BLaER1 (cell line): ENCODE data around the gene RTKN.
A peak's percentile ranks its signal among the peaks of the same experiment; 100 is the strongest.
"Not testable (repeated sequence)": the region's sequence is repeated elsewhere in the genome, so short reads cannot be mapped to it uniquely, and the experiment has no call there.

Source experiments
- H3K27ac ChIP-seq: shearing (Covaris generic); formaldehyde crosslinking; 2 replicates; pipeline ENCODE4 v1.8.1; 2022
- H3K27me3 ChIP-seq: shearing (Covaris generic); formaldehyde crosslinking; 2 replicates; pipeline ENCODE4 v1.8.1; 2022
- H3K36me3 ChIP-seq: shearing (Covaris generic); formaldehyde crosslinking; 2 replicates; pipeline ENCODE4 v1.8.1; 2022
- H3K4me1 ChIP-seq: shearing (Covaris generic); formaldehyde crosslinking; 2 replicates; pipeline ENCODE4 v1.8.1; 2022
- H3K4me2 ChIP-seq: shearing (Covaris generic); formaldehyde crosslinking; 2 replicates; pipeline ENCODE4 v1.8.1; 2022
- H3K4me3 ChIP-seq: shearing (Covaris generic); formaldehyde crosslinking; 2 replicates; pipeline ENCODE4 v1.8.1; 2022
- H3K9ac ChIP-seq: shearing (Covaris generic); formaldehyde crosslinking; 2 replicates; pipeline ENCODE4 v1.8.1; 2022
- H3K9me3 ChIP-seq: shearing (Covaris generic); formaldehyde crosslinking; 2 replicates; pipeline ENCODE4 v1.8.1; 2022
- H4K20me1 ChIP-seq: shearing (Covaris generic); formaldehyde crosslinking; 2 replicates; pipeline ENCODE4 v1.8.1; 2022
- Cebpa-rat ChIP-seq: shearing (Covaris generic); IDR thresholded peaks from 2 replicates; pipeline ENCODE4 v1.8.1; 2022

Gene RTKN, protein sequence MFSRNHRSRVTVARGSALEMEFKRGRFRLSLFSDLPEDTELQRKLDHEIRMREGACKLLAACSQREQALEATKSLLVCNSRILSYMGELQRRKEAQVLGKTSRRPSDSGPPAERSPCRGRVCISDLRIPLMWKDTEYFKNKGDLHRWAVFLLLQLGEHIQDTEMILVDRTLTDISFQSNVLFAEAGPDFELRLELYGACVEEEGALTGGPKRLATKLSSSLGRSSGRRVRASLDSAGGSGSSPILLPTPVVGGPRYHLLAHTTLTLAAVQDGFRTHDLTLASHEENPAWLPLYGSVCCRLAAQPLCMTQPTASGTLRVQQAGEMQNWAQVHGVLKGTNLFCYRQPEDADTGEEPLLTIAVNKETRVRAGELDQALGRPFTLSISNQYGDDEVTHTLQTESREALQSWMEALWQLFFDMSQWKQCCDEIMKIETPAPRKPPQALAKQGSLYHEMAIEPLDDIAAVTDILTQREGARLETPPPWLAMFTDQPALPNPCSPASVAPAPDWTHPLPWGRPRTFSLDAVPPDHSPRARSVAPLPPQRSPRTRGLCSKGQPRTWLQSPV

DNA sequence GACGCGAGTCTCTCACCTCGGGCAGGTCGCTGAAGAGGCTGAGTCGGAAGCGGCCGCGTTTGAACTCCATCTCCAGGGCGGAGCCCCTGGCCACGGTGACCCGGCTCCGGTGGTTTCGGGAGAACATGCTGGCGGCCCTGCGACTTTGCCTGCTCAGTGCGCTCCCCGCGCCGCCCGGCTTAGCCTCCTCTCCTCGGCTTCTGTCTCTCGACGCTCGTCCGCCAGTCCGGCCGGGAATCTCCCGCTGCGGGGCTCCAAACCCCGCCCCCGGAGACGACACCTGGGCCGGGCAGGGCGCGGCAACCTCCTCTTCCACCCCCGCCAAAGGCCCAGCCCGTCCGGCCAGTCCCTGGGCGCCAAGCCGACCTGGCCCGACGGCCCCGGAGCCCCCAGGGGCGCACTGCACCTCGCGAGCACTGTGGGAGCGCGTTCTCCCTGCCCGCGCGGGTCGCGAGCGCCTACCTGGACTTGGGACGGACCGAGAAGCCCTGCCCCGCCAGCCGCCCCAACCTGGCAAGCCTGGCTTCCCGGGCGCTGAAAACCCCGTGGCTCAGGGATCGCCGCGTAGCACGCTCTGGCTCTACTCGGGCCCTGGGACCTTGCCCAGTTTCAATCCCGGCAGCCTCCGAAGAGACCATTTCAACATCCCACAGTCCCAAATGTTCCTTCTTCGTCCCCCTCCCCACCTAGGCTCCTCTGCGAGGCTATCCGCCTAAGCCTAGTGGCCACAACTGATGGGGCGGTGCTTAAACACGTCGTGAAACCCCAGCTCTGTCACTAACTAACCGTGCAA lies at the start of gene RTKN:
Gene RTKN (minus strand): TSS at position 248 of the 793 bp plus-strand sequence. CDS start 121 bp downstream, at position 127.
- Histone ChIP-seq H3K9me3 (peaks cover 6% of the 10 kb centered on the region), H4K20me1 (no peaks in the 10 kb centered on the region), H3K4me3 (peak within 1 kb of the TSS; percentile 75), H3K4me2 (peak within 1 kb of the TSS; percentile 99), H3K9ac (peak within 1 kb of the TSS; percentile 84), H3K4me1 (peaks cover 62% of the 10 kb centered on the region), H3K36me3 (no peaks in the 10 kb centered on the region), H3K27me3 (peaks cover 23% of the 10 kb centered on the region), H3K27ac (peak within 1 kb of the TSS; percentile 93)
- TF ChIP-seq Cebpa-rat, result no peak

DNA sequence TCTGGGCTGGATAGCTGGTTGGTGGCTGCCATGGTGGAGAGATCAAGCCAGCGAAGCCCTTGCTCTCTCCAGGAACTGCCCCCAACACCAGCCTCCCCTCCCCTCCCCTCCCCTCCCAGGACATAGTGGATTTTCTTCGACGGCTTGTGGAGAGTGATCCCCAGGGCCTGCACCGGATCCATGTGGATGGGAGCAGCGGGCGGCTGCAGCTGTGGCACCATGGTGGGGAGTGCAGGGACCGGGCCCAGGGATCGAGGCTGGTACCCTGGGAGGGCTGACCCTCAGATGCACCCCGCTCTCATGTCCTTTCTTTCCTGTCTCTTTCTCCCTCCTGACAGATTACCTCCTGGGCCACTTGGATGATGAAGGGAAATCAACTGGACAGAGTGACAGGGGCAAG lies 48.2 kb upstream of the RTKN start:
- TF ChIP-seq Cebpa-rat, result no peak
- Histone ChIP-seq H3K36me3 (peaks cover 95% of the 10 kb centered on the region), H3K9ac (no peak overlapping the region)

DNA sequence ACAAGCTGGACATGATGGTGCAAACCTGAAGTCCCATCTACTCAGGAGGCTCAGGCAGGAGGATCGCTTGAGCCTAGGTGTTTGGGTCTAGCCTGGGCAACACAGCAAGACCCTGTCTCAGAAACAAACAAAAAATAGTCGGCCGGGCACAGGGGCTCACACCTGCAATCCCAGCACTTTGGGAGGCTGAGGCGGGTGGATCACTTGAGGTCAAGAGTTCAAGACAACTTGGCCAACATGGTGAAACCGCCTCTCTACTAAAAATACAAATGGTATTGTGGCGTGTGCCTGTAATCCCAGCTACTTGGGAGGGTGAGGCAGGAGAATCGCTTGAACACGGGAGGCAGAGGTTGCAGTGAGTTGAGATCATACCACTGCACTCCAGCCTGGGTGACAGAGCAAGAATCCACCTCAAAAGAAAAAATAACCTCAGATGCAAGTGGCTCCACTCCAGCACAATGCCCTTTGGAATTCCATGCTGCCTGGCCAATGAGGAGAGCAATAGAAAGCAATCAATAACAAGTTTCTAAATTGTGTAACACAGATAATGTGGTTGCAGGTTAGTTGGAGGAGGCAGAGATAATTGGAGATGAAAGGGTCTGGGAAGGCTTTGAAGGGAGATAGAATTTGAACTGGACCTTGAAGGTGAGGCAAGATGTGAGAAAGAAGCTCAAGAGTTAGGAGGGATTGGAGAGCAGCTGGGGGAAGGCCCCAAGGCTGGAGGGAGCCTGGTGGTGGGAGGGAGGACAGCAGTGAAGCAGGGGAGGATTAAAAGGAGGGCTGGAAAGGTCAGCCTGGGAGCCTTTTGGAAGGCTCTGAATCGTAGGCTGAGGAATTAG lies 47.1 kb upstream of the RTKN start:
- peaks cover 86% of the 10 kb centered on the region for H3K36me3 ChIP-seq
- no peak overlapping the region for H3K4me2 ChIP-seq
- H3K4me3 ChIP-seq, result no peak overlapping the region
- H3K27ac ChIP-seq, result no peak overlapping the region
- no peaks in the 10 kb centered on the region for H4K20me1 ChIP-seq
- H3K9ac ChIP-seq, result no peak overlapping the region
- peaks cover 8% of the 10 kb centered on the region for H3K4me1 ChIP-seq
- no peaks in the 10 kb centered on the region for H3K9me3 ChIP-seq
- H3K27me3 ChIP-seq, result no peaks in the 10 kb centered on the region
- no peak for TF ChIP-seq Cebpa-rat

More for the DNA sequence above, 48.2 kb upstream of the RTKN start:
- H3K4me1 ChIP-seq, result no peaks in the 10 kb centered on the region
- no peak overlapping the region for H3K4me3 ChIP-seq
- H3K27ac ChIP-seq, result no peak overlapping the region
- no peak overlapping the region for H3K4me2 ChIP-seq
- H3K27me3 ChIP-seq, result no peaks in the 10 kb centered on the region
- no peaks in the 10 kb centered on the region for H4K20me1 ChIP-seq
- no peaks in the 10 kb centered on the region for H3K9me3 ChIP-seq

DNA sequence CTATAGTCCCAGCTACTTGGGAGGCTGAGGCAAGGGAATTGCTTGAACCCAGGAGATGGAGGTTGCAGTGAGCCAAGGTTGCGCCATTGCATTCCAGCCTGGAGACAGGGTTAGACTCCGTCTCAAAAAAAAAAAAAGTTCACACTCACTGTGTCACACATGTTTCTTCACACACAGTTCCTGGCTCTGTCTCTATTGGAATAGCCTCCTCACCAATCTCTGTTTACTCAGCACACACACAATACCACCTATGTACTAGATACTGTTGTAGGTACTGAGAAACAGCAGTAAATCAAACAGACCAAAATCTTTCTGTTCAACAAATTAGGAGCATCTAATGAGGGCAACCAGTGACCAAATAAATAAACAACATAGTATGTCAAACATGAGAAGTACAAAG lies 44.4 kb upstream of the RTKN start:
- no peaks in the 10 kb centered on the region for H3K27me3 ChIP-seq
- H3K27ac ChIP-seq, result no peak overlapping the region
- no peak for TF ChIP-seq Cebpa-rat
- no peak overlapping the region for H3K4me2 ChIP-seq
- H3K4me3 ChIP-seq, result no peak overlapping the region
- peaks cover 23% of the 10 kb centered on the region for H3K4me1 ChIP-seq
- H3K9ac ChIP-seq, result no peak overlapping the region
- H4K20me1 ChIP-seq, result peaks cover 11% of the 10 kb centered on the region
- H3K36me3 ChIP-seq, result peaks cover 59% of the 10 kb centered on the region
- no peaks in the 10 kb centered on the region for H3K9me3 ChIP-seq

DNA sequence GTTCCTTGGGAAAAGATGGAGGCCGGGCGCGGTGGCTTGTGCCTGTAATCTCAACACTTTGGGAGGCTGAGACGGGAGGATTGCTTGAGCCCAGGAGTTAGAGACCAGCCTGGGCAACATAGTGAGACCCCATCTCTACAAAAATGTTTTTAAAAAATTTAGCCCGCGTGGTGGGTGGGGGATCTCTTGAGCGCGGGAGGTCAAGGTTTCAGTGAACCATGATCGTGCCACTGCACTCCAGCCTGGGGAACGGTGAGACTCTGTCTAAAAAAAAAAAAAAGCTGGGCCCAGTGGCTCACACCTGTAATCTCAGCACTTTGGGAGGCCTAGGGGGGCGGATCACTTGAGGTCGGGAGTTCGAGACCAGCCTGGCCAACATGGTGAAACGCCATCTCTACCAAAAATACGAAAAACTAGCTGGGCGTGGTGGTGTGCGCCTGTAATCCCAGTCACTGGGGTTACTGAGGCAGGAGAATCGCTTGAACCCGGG lies 42.0 kb upstream of the RTKN start:
- peak overlapping the region; percentile 83 for H3K9ac ChIP-seq
- not testable (repeated sequence) for H3K9me3 ChIP-seq, H3K27me3 ChIP-seq

DNA sequence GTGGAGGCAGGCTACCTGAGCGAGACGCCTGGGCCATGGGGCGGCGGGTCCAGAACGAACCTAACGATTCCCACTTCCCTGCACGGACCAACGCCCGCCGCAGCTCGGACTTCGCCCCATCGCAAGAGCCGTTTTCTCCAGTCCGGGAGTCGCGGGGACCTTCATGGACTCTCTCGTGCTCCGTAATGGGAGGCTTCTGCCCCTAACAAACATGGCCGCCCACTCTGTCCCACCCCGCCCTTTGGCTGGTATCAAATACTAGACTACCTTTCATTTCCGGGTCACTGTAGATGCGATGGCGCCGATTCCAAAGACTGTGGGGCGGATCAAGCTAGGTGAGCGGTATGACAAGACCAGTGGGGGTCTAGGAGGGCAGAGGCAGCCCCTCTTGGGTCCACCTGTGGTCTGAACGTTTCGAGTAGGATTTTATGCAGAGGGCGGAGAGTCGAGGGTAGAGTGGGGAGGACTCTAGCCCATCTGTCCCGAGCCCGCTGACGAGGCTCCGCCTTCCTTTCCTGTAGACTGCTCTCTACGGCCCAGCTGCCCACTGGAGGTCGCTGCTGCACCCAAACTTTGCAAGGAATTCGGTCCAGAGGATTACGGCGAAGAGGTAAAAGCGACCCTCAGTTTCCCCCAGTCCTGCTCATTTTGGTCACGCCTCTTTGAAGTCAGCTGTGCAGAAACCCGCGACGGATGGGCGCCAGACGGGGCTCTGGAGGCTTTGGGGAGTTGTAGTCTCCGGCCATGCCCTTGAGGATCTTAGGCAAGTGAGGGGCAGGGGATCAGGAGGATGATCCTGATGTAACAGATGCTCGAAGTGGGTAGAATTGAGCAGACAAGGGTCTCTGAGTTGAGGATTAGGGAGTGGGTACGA lies 41.3 kb upstream of the RTKN start, which contains the start of the genes CCDC142 and TTC31:
Gene CCDC142 (minus strand): TSS at position 198 of the 874 bp plus-strand sequence. CDS start 161 bp downstream, at position 37.
Gene TTC31 (plus strand): TSS at position 281 of the 874 bp plus-strand sequence. CDS start 15 bp downstream, at position 296.
- H3K9me3 ChIP-seq, result no peaks in the 10 kb centered on the region
- no peaks in the 10 kb centered on the region for H3K27me3 ChIP-seq
- peaks cover 55% of the 10 kb centered on the region for H3K36me3 ChIP-seq
- TF ChIP-seq Cebpa-rat, result no peak
- peaks cover 40% of the 10 kb centered on the region for H3K4me1 ChIP-seq
- H3K9ac ChIP-seq, result peak within 1 kb of the TSS; percentile 83
- H3K27ac ChIP-seq, result peak within 1 kb of the TSS; percentile 86
- peak within 1 kb of the TSS; percentile 100 for H3K4me2 ChIP-seq
- H3K4me3 ChIP-seq, result peak within 1 kb of the TSS; percentile 85
- H4K20me1 ChIP-seq, result peaks cover 18% of the 10 kb centered on the region

More for the DNA sequence above, 42.0 kb upstream of the RTKN start:
- H3K4me3 ChIP-seq, result peak overlapping the region; percentile 85
- H3K36me3 ChIP-seq, result peaks cover 58% of the 10 kb centered on the region
- peak overlapping the region; percentile 85 for H3K4me2 ChIP-seq
- H4K20me1 ChIP-seq, result peaks cover 18% of the 10 kb centered on the region
- peaks cover 40% of the 10 kb centered on the region for H3K4me1 ChIP-seq
- 0 out of 2 replicates have a peak overlapping the region, but pooled peaks have one; percentile 86 for H3K27ac ChIP-seq

DNA sequence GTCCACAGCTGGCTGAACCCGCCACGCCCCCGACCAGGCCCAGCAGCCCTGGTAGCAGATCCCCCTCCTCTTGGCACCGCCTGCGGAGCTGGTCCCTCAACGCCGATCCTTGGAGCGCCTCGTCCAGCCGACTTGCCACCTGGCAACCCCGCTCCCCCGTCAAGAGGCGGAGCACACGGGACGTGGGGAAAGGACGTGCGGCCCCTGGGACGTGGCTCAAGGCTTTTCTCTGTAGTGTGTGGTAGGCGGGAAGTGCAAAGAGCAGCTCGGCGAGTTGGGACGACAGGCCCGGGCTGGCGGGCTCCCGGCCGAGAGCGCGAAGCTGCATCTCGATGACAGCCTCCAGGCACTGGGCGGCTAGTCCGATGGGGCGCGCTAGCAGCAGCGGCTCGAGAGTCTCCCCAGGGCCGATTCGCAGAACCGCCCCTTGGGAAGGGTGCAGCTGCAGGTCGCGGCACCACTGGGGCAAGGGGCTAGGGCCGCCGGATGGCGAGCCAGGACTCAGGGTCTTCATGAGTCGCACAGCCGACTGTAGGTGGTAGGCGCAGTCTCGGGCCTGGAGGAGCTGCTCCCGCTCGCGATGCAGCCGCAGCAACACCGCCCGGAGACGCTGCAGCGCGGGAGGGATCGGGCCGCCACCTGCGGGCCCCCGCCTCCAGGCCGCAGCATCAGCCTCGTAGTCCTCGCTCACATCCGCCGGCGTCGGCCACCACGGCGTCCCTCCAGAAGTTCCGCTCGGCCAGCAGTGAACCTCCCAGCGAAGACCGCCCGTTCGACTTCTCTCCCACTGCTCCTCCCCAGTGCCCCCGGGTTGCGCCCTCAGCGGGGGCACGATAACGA lies 40.4 kb upstream of the RTKN start:
- TF ChIP-seq Cebpa-rat, result no peak
- Histone ChIP-seq H3K4me3 (peak overlapping the region; percentile 85), H3K27me3 (no peaks in the 10 kb centered on the region), H3K9ac (peak overlapping the region; percentile 83), H4K20me1 (peaks cover 18% of the 10 kb centered on the region), H3K9me3 (no peaks in the 10 kb centered on the region), H3K36me3 (peaks cover 53% of the 10 kb centered on the region), H3K4me2 (peak overlapping the region; percentile 100), H3K4me1 (peaks cover 40% of the 10 kb centered on the region), H3K27ac (peak overlapping the region; percentile 86)
